T-cell (primary cell): ENCODE measurements around the gene JAKMIP1. TPM values are rescaled to one million over a fixed set of nuclear protein-coding genes. Genes with fewer than 3 reads are reported as not detected.

Experiments
- ATAC-seq, 4 experiments: fragments of 200-7000 bp in 3 of 4; fragments of 150-1000 bp in 1 of 4; cut with Tn5 transposase; replicated peaks in 1 of 4; 1 replicate in 3 of 4; 2 replicates in 1 of 4; pipeline ENCODE4 v1.10.0; 2021; ENCODE audit warnings: moderate library complexity in 3 of 4, mild to moderate bottlenecking in 2 of 4, moderate number of reproducible peaks in 1 of 4
- CTCF ChIA-PET, 2 donors: fragments of 300-600 bp; sonication (Branson Sonifier 250); formaldehyde crosslinking; loops; one replicate each; lab custom pipeline; 2022; ENCODE audit warnings: antibody characterized with exemption in 2 of 2; lab: Charles Lee
- POLR2A ChIA-PET, 2 donors: fragments of 300-600 bp; sonication (Branson Sonifier 250); formaldehyde crosslinking; loops; one replicate each; lab custom pipeline; 2022; ENCODE audit warnings: antibody characterized with exemption in 2 of 2; lab: Charles Lee
- DNase-seq, 35 experiments: peaks; one replicate each; pipeline versions ENCODE4 v3.0.0 to v3.0.0-alpha.2; 2013 to 2023
- H3K27ac ChIP-seq: one replicate; pipeline ENCODE4 v1.5.1; 2013; ENCODE audit warnings: low read length
- H3K27me3 ChIP-seq, 2 experiments: replicated peaks in 1 of 2; 1 replicate in 1 of 2; 2 replicates in 1 of 2; pipeline versions ENCODE4 v1.6.1 to v1.7.0; 2013; ENCODE audit warnings: low read length in 1 of 2, mixed read lengths in 1 of 2; ENCODE audit not compliant: control insufficient read depth in 2 of 2, insufficient read depth in 2 of 2; ENCODE audit errors: extremely low read depth in 1 of 2
- H3K36me3 ChIP-seq, 2 donors: 1 replicate in 1 of 2; 2 replicates in 1 of 2; pipeline versions ENCODE4 v1.6.1 to v1.7.0; 2013; ENCODE audit warnings: low read length in 1 of 2; ENCODE audit not compliant: control insufficient read depth in 2 of 2, insufficient read depth in 1 of 2; ENCODE audit errors: extremely low read depth in 1 of 2
- H3K4me1 ChIP-seq, 2 experiments: 1 replicate in 1 of 2; 2 replicates in 1 of 2; pipeline versions ENCODE4 v1.6.1 to v1.7.0; 2013; ENCODE audit warnings: low read length in 2 of 2, mixed read lengths in 1 of 2; ENCODE audit not compliant: insufficient read depth in 2 of 2, control insufficient read depth in 1 of 2; ENCODE audit errors: extremely low read depth in 1 of 2
- H3K4me3 ChIP-seq, 2 donors: 1 replicate in 1 of 2; 2 replicates in 1 of 2; pipeline versions ENCODE4 v1.5.1 to v1.7.0; 2013; ENCODE audit warnings: mild to moderate bottlenecking in 2 of 2, low read length in 1 of 2, moderate library complexity in 1 of 2; ENCODE audit not compliant: control insufficient read depth in 1 of 2; ENCODE audit errors: extremely low read depth in 1 of 2
- H3K9me3 ChIP-seq: 2 replicates; pipeline ENCODE4 v1.7.0; 2013
- H3K27ac Mint-ChIP-seq, 2 donors: one replicate each; pipeline ENCODE4 v1.8.0; 2020 to 2021; ENCODE audit warnings: mild to moderate bottlenecking in 2 of 2, mixed read lengths in 2 of 2
- H3K27me3 Mint-ChIP-seq, 2 donors: one replicate each; pipeline ENCODE4 v1.8.0; 2021 to 2022; ENCODE audit warnings: mixed read lengths in 2 of 2
- H3K36me3 Mint-ChIP-seq: one replicate; pipeline ENCODE4 v1.8.0; 2021; ENCODE audit warnings: mixed read lengths
- H3K4me1 Mint-ChIP-seq, 3 donors: one replicate each; pipeline ENCODE4 v1.8.0; 2020 to 2022; ENCODE audit warnings: mixed read lengths in 3 of 3, mild to moderate bottlenecking in 1 of 3
- H3K4me3 Mint-ChIP-seq, 3 donors: one replicate each; pipeline ENCODE4 v1.8.0; 2020 to 2022; ENCODE audit warnings: mild to moderate bottlenecking in 3 of 3, mixed read lengths in 3 of 3, moderate library complexity in 3 of 3
- H3K9me3 Mint-ChIP-seq, 3 donors: one replicate each; pipeline ENCODE4 v1.8.0; 2020 to 2022; ENCODE audit warnings: mixed read lengths in 3 of 3
- WGBS: methylation state at CpG from one replicate; pipeline ENCODE4 v1.1.5; 2013; ENCODE audit warnings: missing lambda C conversion rate; ENCODE audit not compliant: insufficient coverage; 5-methylcytosine and 5-hydroxymethylcytosine counted together
- total RNA-seq, 35 experiments: library from RNA in 6 of 35; stranded (reverse) in 6 of 35; fragments of 120-200 nt in 1 of 35; gene quantifications; one replicate each; pipeline versions ENCODE4 v1.2.1 to v1.2.4 and lab custom pipeline; 2013 to 2026

Gene JAKMIP1
- total RNA-seq, 5 donors from 2014 or later (not counting 1 experiment from before 2014, with no cell fraction given), result 3.5 to 14.0 (median 6.1) TPM

DNA sequence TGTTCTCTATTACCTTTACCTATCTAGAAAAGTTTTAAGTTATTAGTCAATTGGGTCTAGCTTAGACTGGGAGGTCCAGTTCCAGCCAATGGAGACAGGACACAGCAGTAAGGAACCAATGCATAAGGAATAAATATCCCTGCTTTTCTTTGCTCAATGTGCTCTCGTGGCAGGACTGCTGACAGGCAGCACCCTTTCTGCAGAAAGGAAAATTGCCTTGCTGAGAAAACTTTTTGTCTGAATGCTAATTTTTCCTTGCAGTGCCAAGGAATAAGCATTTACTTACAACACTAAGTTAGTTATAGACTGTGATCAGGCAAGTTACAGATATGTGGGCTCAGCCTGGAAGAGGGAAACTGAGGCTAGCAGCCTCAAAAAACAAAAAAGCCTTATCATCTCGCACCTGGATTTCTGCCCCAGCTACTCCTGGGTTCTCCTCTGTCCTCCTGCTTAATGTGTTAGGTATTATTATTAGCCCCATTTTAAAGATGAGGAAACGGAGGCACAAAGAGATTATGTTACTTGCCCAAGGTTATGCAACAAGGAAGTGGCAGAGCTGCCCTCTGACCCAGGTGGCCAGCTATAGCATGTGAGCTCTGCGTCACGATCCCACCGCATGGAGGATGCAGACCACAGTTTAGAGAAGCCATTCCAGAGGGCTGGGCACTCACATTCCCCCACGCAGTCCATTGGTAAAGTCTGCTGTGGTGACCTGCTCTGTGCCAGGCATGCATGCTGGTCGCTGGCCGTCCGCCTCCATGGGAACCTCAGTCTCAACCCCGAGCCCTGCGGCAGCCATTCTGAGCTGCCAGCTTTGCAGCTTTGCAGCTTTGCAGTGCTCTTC is 141.6 kb downstream of the JAKMIP1 start:
- Histone ChIP-seq H3K4me1 (no peaks in the 10 kb centered on the region), H3K9me3 (no peaks in the 10 kb centered on the region), H3K27me3 (peaks cover 0 to 7% of the 10 kb centered on the region in 2 experiments), H3K36me3 (peaks cover 0 to 43% of the 10 kb centered on the region in 2 donors), H3K27ac (no peak overlapping the region), H3K4me3 (peak overlapping the region in 1 of 2 donors; percentile 25)
- 97% methylated on average over 11 of the region's 12 CpGs for WGBS
- no peaks in the 10 kb centered on the region for H3K4me1 Mint-ChIP-seq
- ChIA-PET POLR2A (interaction anchor here in 1 of 2 donors (0.6 kb wide), 1 partner anchor 13 kb away, joined by 3 read pairs; no protein-coding TSS in a partner anchor), CTCF (no interaction called here)
- H3K27ac Mint-ChIP-seq, result no peak overlapping the region
- H3K36me3 Mint-ChIP-seq, result peaks cover 38% of the 10 kb centered on the region
- ATAC-seq, result no peak
- H3K9me3 Mint-ChIP-seq, result peaks cover 13 to 18% (median 14%) of the 10 kb centered on the region in 3 donors
- H3K4me3 Mint-ChIP-seq, result no peak overlapping the region
- no peak for DNase-seq
- no peaks in the 10 kb centered on the region for H3K27me3 Mint-ChIP-seq

- Histone ChIP-seq H3K4me1 (no peaks in the 10 kb centered on the region), H3K9me3 (no peaks in the 10 kb centered on the region), H3K27ac (no peak overlapping the region), H3K4me3 (no peak overlapping the region), H3K27me3 (peaks cover 0 to 7% of the 10 kb centered on the region in 2 experiments), H3K36me3 (peaks cover 0 to 40% of the 10 kb centered on the region in 2 donors)
- ATAC-seq (no peak), DNase-seq (no peak)
- ChIA-PET CTCF (no interaction called here), POLR2A (no interaction called here)
- no peak overlapping the region for H3K27ac Mint-ChIP-seq
- peaks cover 13 to 18% (median 14%) of the 10 kb centered on the region in 3 donors for H3K9me3 Mint-ChIP-seq
- no peaks in the 10 kb centered on the region for H3K27me3 Mint-ChIP-seq
- no peaks in the 10 kb centered on the region for H3K4me1 Mint-ChIP-seq
- H3K36me3 Mint-ChIP-seq, result peaks cover 35% of the 10 kb centered on the region
- 96% methylated on average over 11 of the region's 15 CpGs for WGBS
- no peak overlapping the region for H3K4me3 Mint-ChIP-seq
Observed at GRCh38 chr4:6056976-6057766, 143.2 kb downstream of the JAKMIP1 start.

DNA sequence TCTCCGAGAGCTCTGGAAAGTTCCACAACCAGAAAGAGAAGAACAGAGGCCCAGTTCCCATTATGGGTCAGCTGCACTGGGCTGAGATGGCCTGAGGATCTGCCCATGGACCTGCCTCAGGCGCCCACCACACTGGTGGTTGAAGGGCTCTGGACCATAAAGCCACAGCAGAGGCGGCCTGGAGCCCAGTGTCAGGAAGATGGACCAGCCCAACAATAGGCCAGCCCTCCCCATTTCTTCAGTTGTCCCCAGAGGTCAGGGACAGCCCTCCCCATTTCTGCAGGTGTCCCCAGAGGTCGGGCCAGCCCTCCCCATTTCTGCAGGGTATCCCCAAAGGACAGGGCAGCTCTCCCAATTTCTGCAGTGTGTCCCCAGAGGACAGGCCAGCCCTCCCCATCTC is 144.9 kb downstream of the JAKMIP1 start:
- peaks cover 24% of the 10 kb centered on the region for H3K36me3 Mint-ChIP-seq
- H3K4me3 ChIP-seq, result no peak overlapping the region
- ChIA-PET POLR2A (no interaction called here), CTCF (no interaction called here)
- peaks cover 0 to 7% of the 10 kb centered on the region in 2 experiments for H3K27me3 ChIP-seq
- H3K4me1 ChIP-seq, result no peaks in the 10 kb centered on the region
- no peak for DNase-seq
- no peaks in the 10 kb centered on the region for H3K4me1 Mint-ChIP-seq
- no peaks in the 10 kb centered on the region for H3K9me3 ChIP-seq
- H3K27ac ChIP-seq, result no peak overlapping the region
- peaks cover 0 to under 1% of the 10 kb centered on the region in 2 donors for H3K27me3 Mint-ChIP-seq
- peaks cover 0 to 28% of the 10 kb centered on the region in 2 donors for H3K36me3 ChIP-seq
- H3K4me3 Mint-ChIP-seq, result no peak overlapping the region
- H3K9me3 Mint-ChIP-seq, result peaks cover 9 to 14% (median 13%) of the 10 kb centered on the region in 3 donors
- no peak overlapping the region for H3K27ac Mint-ChIP-seq
- ATAC-seq, result no peak
- 85% methylated on average over 3 of the region's 4 CpGs for WGBS

DNA sequence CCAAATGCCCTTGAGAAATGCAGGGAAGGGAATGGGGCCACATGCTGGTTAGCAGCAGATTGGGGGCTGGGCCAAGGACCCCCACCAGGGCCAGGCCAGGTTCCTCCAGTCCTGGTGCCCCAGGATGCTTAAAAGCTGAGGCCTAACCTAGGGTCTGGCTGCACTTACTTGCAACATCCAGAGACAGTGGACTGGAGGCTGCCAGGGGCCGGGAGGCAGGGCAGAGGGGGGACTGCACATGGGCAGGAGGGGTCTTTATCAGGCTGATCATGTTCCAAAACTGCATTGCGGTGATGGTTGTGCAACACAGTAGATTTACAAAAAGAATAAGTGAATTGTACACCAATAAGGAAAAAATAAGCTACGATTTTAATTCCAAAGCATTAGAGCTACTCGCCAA is 145.3 kb downstream of the JAKMIP1 start:
- Histone ChIP-seq H3K36me3 (peaks cover 0 to 23% of the 10 kb centered on the region in 2 donors), H3K27me3 (peaks cover 0 to 7% of the 10 kb centered on the region in 2 experiments), H3K4me1 (no peaks in the 10 kb centered on the region), H3K4me3 (no peak overlapping the region), H3K27ac (no peak overlapping the region), H3K9me3 (no peaks in the 10 kb centered on the region)
- Mint-ChIP-seq H3K27me3 (peaks cover 0 to 2% of the 10 kb centered on the region in 2 donors), H3K4me1 (no peaks in the 10 kb centered on the region), H3K4me3 (no peak overlapping the region), H3K36me3 (peaks cover 20% of the 10 kb centered on the region), H3K9me3 (peaks cover 5 to 11% (median 9%) of the 10 kb centered on the region in 3 donors), H3K27ac (no peak overlapping the region)
- 90% methylated on average over 2 of the region's 4 CpGs for WGBS
- DNase-seq (no peak), ATAC-seq (no peak)
- ChIA-PET POLR2A (no interaction called here), CTCF (no interaction called here)

DNA sequence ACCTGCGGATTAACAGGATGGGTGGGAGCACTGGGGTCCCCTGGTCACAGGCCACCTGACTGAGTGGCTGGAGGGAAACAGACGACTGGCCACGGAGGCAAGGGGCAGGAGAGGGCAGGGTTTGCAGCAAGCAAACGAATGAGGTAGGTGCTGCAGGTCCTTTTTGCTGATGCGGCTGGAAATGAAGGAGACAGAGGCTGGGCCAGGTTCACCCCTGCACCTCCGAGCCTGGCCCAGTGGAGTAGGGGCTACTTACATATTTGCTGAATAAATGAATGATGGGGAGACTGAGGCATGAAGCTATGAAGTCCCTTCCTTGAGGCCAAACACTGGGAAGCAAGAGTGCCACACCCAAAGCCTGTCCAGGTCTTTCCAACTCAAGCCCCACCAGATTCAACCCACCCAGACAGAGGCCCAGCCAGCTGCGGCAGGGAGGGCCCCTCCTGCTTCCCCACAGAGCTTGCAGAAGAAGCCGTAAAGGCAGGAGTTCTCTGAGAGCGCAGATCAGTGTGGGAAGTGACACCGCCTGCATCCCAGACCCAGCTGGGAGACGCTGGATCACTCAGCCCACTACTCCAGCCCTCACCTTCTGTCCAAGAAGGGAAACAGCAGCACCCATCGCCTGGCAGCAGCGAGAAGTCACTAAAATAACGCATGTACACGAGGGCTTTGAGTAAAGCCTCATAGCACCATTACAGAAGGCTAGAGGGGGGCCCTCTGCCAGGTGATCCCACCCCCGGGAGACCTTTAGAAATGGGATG is 146.0 kb downstream of the JAKMIP1 start:
- Histone ChIP-seq H3K9me3 (no peaks in the 10 kb centered on the region), H3K4me3 (no peak overlapping the region), H3K27me3 (peaks cover 0 to 5% of the 10 kb centered on the region in 2 experiments), H3K36me3 (peaks cover 0 to 18% of the 10 kb centered on the region in 2 donors), H3K27ac (no peak overlapping the region), H3K4me1 (no peaks in the 10 kb centered on the region)
- H3K4me1 Mint-ChIP-seq, result no peaks in the 10 kb centered on the region
- H3K27me3 Mint-ChIP-seq, result peaks cover 0 to 2% of the 10 kb centered on the region in 2 donors
- 85% methylated on average over 16 of the region's 16 CpGs for WGBS
- no peak overlapping the region for H3K27ac Mint-ChIP-seq
- peaks cover 5 to 11% (median 9%) of the 10 kb centered on the region in 3 donors for H3K9me3 Mint-ChIP-seq
- peaks cover 19% of the 10 kb centered on the region for H3K36me3 Mint-ChIP-seq
- ChIA-PET POLR2A (no interaction called here), CTCF (no interaction called here)
- DNase-seq, result no peak
- no peak overlapping the region for H3K4me3 Mint-ChIP-seq
- ATAC-seq, result no peak

DNA sequence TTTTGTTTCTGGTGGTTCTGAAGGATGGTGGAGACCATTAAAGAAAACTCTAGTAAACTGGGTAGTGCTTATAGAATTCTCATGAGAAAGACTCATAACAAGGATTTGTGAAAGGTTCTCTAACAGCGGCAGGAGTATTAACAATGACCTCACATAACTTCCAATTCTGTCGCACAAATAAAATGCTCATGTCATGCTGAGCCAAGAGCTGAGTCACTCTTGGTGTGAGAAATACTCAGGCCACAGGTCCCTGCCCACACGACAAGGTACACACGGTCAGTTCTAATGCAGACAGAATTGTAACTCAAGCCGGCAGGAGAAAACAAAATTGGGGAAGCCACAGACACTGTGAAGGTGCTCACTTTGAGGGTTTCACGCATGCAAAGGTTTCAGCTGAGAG is 147.7 kb downstream of the JAKMIP1 start:
- H3K4me3 ChIP-seq, result no peak overlapping the region
- ChIA-PET POLR2A (no interaction called here), CTCF (interaction anchor here in 1 of 2 donors (0.7 kb wide), 1 partner anchor 806 kb away, joined by 3 read pairs; no protein-coding TSS in a partner anchor)
- Mint-ChIP-seq H3K27me3 (peaks cover 0 to 2% of the 10 kb centered on the region in 2 donors), H3K9me3 (peaks cover 0 to 3% (median 0%) of the 10 kb centered on the region in 3 donors), H3K4me1 (peaks cover 0 to 2% (median 0%) of the 10 kb centered on the region in 3 donors), H3K27ac (no peak overlapping the region), H3K4me3 (no peak overlapping the region), H3K36me3 (peaks cover 9% of the 10 kb centered on the region)
- no peak for DNase-seq
- no peaks in the 10 kb centered on the region for H3K9me3 ChIP-seq
- no peaks in the 10 kb centered on the region for H3K4me1 ChIP-seq
- H3K27me3 ChIP-seq, result peaks cover 0 to 2% of the 10 kb centered on the region in 2 experiments
- H3K27ac ChIP-seq, result no peak overlapping the region
- H3K36me3 ChIP-seq, result peaks cover 0 to 10% of the 10 kb centered on the region in 2 donors
- ATAC-seq, result no peak
- 97% methylated on average over 4 of the region's 6 CpGs for WGBS
